ENCODE data around the gene LRTM1. TPM values are rescaled to one million over a fixed set of nuclear protein-coding genes. Genes with fewer than 3 reads are reported as not detected.

LRTM1 gene
- total RNA-seq, 1 donor from 2014 or later: not detected

- Histone ChIP-seq H3K4me3 (ENCODE audit: insufficient read depth, low read depth, low read length) (no peak overlapping the region), H2AFZ (ENCODE audit: low read depth, low read length) (no peak overlapping the region), H3K4me2 (ENCODE audit: low read length) (peak overlapping the region; percentile 19), H3K27me3 (ENCODE audit: insufficient read depth, low read length) (no peaks in the 10 kb centered on the region), H3K9me3 (ENCODE audit: insufficient read depth, low read depth, low read length) (no peaks in the 10 kb centered on the region), H3K27ac (ENCODE audit: low read depth, low read length) (peak overlapping the region; percentile 52), H3K9ac (ENCODE audit: low read length) (peak overlapping the region; percentile 36), H4K20me1 (ENCODE audit: insufficient read depth, low read length) (no peaks in the 10 kb centered on the region), H3K36me3 (ENCODE audit: insufficient read depth, low read length) (no peaks in the 10 kb centered on the region), H3K4me1 (ENCODE audit: insufficient read depth, low read length) (peaks cover 44% of the 10 kb centered on the region), H3K79me2 (ENCODE audit: insufficient read depth, low read length) (no peaks in the 10 kb centered on the region)
- H3K27ac Mint-ChIP-seq (ENCODE audit: unreplicated experiment): peak overlapping the region; percentile 48
- H3K36me3 Mint-ChIP-seq (ENCODE audit: low read depth, unreplicated experiment): peaks cover 2% of the 10 kb centered on the region
- peaks cover 33% of the 10 kb centered on the region for H3K4me1 Mint-ChIP-seq (ENCODE audit: low read depth, unreplicated experiment)
- no peak for FAIRE-seq
- H3K9me3 Mint-ChIP-seq (ENCODE audit: unreplicated experiment): peaks cover 3% of the 10 kb centered on the region
- peak; percentile 42 for DNase-seq (ENCODE audit: low read depth)
- TF ChIP-seq, protein P1, sequence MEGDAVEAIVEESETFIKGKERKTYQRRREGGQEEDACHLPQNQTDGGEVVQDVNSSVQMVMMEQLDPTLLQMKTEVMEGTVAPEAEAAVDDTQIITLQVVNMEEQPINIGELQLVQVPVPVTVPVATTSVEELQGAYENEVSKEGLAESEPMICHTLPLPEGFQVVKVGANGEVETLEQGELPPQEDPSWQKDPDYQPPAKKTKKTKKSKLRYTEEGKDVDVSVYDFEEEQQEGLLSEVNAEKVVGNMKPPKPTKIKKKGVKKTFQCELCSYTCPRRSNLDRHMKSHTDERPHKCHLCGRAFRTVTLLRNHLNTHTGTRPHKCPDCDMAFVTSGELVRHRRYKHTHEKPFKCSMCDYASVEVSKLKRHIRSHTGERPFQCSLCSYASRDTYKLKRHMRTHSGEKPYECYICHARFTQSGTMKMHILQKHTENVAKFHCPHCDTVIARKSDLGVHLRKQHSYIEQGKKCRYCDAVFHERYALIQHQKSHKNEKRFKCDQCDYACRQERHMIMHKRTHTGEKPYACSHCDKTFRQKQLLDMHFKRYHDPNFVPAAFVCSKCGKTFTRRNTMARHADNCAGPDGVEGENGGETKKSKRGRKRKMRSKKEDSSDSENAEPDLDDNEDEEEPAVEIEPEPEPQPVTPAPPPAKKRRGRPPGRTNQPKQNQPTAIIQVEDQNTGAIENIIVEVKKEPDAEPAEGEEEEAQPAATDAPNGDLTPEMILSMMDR (IDR thresholded peaks at IDR 0.05; ENCODE audit: insufficient read depth, low read depth, low read length): no peak
- no peak for TF ChIP-seq EZH2 (IDR thresholded peaks at IDR 0.05; ENCODE audit: insufficient read depth, low read length)
- no peak overlapping the region for H3K4me3 Mint-ChIP-seq (ENCODE audit: unreplicated experiment)
- peaks cover 5% of the 10 kb centered on the region for H3K27me3 Mint-ChIP-seq (ENCODE audit: low read depth, unreplicated experiment)
These were observed 43.0 kb upstream of the LRTM1 start for GRCh38 chr3:54970895-54971294.

GRCh38 chr3:54969652-54970051, 41.8 kb upstream of the LRTM1 start:
- FAIRE-seq (no peak), DNase-seq (ENCODE audit: low read depth) (peak; percentile 33)
- H3K27ac Mint-ChIP-seq (ENCODE audit: unreplicated experiment): peak overlapping the region; percentile 67
- peaks cover 41% of the 10 kb centered on the region for H3K4me1 Mint-ChIP-seq (ENCODE audit: low read depth, unreplicated experiment)
- H3K9ac ChIP-seq (ENCODE audit: low read length): peak overlapping the region; percentile 55
- no peaks in the 10 kb centered on the region for H3K9me3 ChIP-seq (ENCODE audit: insufficient read depth, low read depth, low read length)
- TF ChIP-seq EZH2 (IDR thresholded peaks at IDR 0.05; ENCODE audit: insufficient read depth, low read length): no peak
- TF ChIP-seq, protein P1 (IDR thresholded peaks at IDR 0.05; ENCODE audit: insufficient read depth, low read depth, low read length): no peak
- H3K4me3 ChIP-seq (ENCODE audit: insufficient read depth, low read depth, low read length): no peak overlapping the region
- H3K4me3 Mint-ChIP-seq (ENCODE audit: unreplicated experiment): no peak overlapping the region
- H3K4me1 ChIP-seq (ENCODE audit: insufficient read depth, low read length): peaks cover 54% of the 10 kb centered on the region
- H3K4me2 ChIP-seq (ENCODE audit: low read length): peak overlapping the region; percentile 11
- peak overlapping the region; percentile 97 for H3K27ac ChIP-seq (ENCODE audit: low read depth, low read length)
- H3K27me3 ChIP-seq (ENCODE audit: insufficient read depth, low read length): no peaks in the 10 kb centered on the region
- peaks cover 2% of the 10 kb centered on the region for H3K36me3 Mint-ChIP-seq (ENCODE audit: low read depth, unreplicated experiment)
- H3K27me3 Mint-ChIP-seq (ENCODE audit: low read depth, unreplicated experiment): peaks cover 5% of the 10 kb centered on the region
- H3K36me3 ChIP-seq (ENCODE audit: insufficient read depth, low read length): no peaks in the 10 kb centered on the region
- peaks cover 3% of the 10 kb centered on the region for H3K9me3 Mint-ChIP-seq (ENCODE audit: unreplicated experiment)
- no peak overlapping the region for H2AFZ ChIP-seq (ENCODE audit: low read depth, low read length)
- H3K79me2 ChIP-seq (ENCODE audit: insufficient read depth, low read length): no peaks in the 10 kb centered on the region
- no peaks in the 10 kb centered on the region for H4K20me1 ChIP-seq (ENCODE audit: insufficient read depth, low read length)

DNA sequence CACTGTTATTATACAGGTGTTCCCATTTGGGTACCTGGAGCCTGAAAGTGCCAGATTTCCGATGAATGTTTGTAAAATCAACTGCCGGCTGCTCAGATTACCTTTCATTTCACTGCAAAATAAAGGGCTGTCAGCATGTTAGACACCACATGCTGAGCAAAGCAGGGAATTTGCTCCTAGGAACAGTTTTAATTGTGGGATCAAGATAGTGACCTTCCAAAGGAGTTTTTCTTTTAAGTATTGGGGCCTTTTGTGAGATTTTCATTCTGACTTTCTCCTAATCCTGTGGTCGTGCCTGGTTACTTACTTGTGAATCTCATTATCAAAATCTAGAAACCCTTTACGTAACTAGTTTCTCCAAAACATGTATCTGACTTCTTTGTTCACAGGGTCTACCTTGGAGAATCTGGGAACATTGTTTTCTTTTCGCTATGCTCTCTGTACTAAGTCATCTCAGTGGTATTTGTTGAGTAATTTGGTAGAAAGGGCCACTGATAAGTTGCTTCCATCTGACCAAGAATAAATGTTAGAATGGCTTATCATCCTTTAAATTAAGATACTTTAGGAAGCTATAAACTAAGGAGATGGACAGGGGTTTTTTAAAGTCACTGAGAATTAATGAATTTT, 40.8 kb upstream of the LRTM1 start:
- DNase-seq (ENCODE audit: low read depth) (peak; percentile 97), FAIRE-seq (peak; percentile 55)
- H3K4me2 ChIP-seq (ENCODE audit: low read length): peak overlapping the region; percentile 76
- peak overlapping the region; percentile 27 for H3K27ac Mint-ChIP-seq (ENCODE audit: unreplicated experiment)
- H3K4me1 Mint-ChIP-seq (ENCODE audit: low read depth, unreplicated experiment): peaks cover 41% of the 10 kb centered on the region
- H3K27ac ChIP-seq (ENCODE audit: low read depth, low read length): peak overlapping the region; percentile 97
- TF ChIP-seq, protein P1 (IDR thresholded peaks at IDR 0.05; ENCODE audit: insufficient read depth, low read depth, low read length): no peak
- no peak for TF ChIP-seq EZH2 (IDR thresholded peaks at IDR 0.05; ENCODE audit: insufficient read depth, low read length)
- peaks cover 3% of the 10 kb centered on the region for H3K9me3 Mint-ChIP-seq (ENCODE audit: unreplicated experiment)
- H3K4me3 Mint-ChIP-seq (ENCODE audit: unreplicated experiment): no peak overlapping the region
- H3K4me3 ChIP-seq (ENCODE audit: insufficient read depth, low read depth, low read length): peak overlapping the region; percentile 34
- H3K27me3 ChIP-seq (ENCODE audit: insufficient read depth, low read length): no peaks in the 10 kb centered on the region
- H4K20me1 ChIP-seq (ENCODE audit: insufficient read depth, low read length): no peaks in the 10 kb centered on the region
- no peak overlapping the region for H2AFZ ChIP-seq (ENCODE audit: low read depth, low read length)
- H3K4me1 ChIP-seq (ENCODE audit: insufficient read depth, low read length): peaks cover 54% of the 10 kb centered on the region
- H3K79me2 ChIP-seq (ENCODE audit: insufficient read depth, low read length): no peaks in the 10 kb centered on the region
- no peaks in the 10 kb centered on the region for H3K36me3 ChIP-seq (ENCODE audit: insufficient read depth, low read length)
- H3K9me3 ChIP-seq (ENCODE audit: insufficient read depth, low read depth, low read length): no peaks in the 10 kb centered on the region
- peaks cover 3% of the 10 kb centered on the region for H3K27me3 Mint-ChIP-seq (ENCODE audit: low read depth, unreplicated experiment)
- H3K36me3 Mint-ChIP-seq (ENCODE audit: low read depth, unreplicated experiment): peaks cover 2% of the 10 kb centered on the region
- H3K9ac ChIP-seq (ENCODE audit: low read length): peak overlapping the region; percentile 86
